Hippocampal formation (tissue), 2 donors: ENCODE measurements around the gene GOLGA6L10.
"Not testable (repeated sequence)": the region's sequence is repeated elsewhere in the genome, so short reads cannot be mapped to it uniquely, and the experiment has no call there.

Experiments
- DNase-seq, 2 donors: peaks; one replicate each; lab custom pipeline; 2025; lab: John Stamatoyannopoulos, UW

Gene GOLGA6L10

DNA sequence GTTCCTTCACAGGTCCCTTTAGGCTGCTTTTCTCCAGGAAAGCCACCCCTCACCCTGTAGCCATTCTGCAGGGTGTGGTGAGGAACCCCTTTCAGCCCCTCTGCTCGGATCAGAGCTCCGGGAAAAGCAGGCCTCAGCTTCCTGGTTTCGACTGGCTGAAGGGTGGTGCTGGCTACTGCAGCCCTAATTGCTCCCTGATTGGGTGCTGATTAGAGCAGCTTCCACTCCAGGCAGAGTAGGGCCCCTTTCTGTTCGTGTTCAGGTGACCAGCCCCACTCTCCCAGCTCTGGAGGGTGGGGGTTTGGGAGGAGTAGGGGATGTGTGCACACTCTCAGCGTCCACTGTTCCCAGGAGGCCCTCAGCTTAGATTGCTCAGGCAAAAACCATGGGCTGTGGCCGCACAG, 49.8 kb downstream of the GOLGA6L10 start:
- not testable (repeated sequence) for DNase-seq

DNA sequence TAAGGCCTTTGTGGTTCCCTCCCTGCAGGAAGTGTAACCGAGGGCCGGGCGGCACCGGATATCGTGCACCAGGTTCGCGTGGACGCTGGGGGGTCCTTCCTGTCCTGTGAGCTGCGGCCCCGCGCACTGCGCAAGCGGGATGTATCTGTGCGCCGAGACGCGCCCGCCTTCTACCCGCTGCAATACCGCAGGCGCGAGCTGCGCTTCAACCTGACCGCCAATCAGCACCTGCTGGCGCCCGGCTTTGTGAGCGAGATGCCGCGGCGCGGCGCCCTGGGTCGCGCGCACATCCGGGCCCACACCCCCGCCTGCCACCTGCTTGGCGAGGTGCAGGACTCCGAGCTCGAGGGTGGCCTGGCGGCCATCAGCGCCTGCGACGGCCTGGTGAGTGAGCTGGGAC, 50.8 kb downstream of the GOLGA6L10 start:
- no peak for DNase-seq

GRCh38 chr15:82298032-82298431, 51.2 kb downstream of the GOLGA6L10 start:
- no peak for DNase-seq

GRCh38 chr15:82297546-82297945, 51.7 kb downstream of the GOLGA6L10 start:
- no peak for DNase-seq

DNA sequence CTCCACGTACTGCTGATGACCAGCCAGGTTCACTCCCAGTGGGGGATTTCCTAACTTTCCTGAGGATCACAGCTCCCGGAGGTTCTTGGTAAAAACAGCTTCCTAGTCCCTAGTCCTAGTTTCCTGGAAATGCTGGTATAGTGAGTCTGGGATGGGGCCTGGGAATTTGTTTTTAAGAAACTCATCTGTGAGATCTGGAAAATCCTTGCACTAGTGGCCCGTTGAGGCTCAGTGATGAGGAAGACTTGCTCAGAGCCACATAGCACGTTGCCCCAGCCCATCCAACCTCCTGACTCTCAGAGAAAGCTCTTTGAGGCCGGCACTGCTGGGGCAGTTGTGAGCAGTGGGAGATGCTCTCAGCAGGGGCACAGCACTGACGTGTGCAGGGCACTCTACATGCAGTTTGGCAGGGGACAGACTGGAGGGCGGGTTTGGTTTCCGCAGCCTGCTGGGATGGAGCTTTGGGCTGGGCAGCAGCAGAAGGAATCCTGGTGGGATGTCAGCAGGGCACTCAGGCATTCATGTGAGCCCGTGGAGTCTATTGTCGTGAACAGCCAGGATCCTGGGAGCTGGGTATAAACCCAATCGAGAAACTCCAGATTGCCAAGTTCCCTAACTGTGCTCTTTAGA, 55.1 kb downstream of the GOLGA6L10 start:
- DNase-seq = no peak

DNA sequence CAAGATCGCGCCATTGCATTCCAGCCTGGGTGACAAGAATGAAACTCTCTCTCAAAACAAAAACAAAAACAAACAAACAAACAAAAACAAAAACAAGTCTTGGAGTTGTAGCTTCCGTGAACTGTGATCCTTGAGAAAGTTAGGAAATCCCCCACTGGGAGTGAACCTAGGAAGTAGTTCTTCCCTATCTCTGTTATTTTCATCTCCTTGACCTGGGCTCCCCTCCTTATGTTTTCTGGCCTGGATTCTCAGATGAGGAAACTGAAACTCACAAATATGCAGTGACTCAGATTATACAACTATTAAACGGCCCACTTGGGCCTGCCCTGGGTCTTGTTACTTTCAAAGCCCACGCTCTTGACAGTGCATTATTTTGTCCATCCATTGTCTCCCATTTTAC, 57.0 kb downstream of the GOLGA6L10 start:
- DNase-seq = no peak
